Kidney tubule cell (primary cell): ENCODE measurements around the gene RND3.
A peak's percentile ranks its signal among the peaks of the same experiment; 100 is the strongest.

ENCODE experiments used
- DNase-seq: peaks from one replicate; pipeline ENCODE4 v3.0.0-alpha.2; 2018; ENCODE audit warnings: low spot score

Gene RND3

GRCh38 chr2:150494234-150494945 lies 6.9 kb upstream of the RND3 start:
- no peak for DNase-seq

- peak; percentile 49 for DNase-seq
Observed at GRCh38 chr2:150491943-150492342, 4.5 kb upstream of the RND3 start.

- DNase-seq: no peak
Observed at GRCh38 chr2:150491430-150491829, 4.0 kb upstream of the RND3 start.

GRCh38 chr2:150490466-150490865 lies 3.0 kb upstream of the RND3 start:
- DNase-seq: no peak

- peak; percentile 49 for DNase-seq
Observed at GRCh38 chr2:150486539-150487484, 655 bp downstream of the RND3 start.

- peak; percentile 88 for DNase-seq
Observed at GRCh38 chr2:150485871-150486538, 1.5 kb downstream of the RND3 start.

- DNase-seq: peak; percentile 85
Observed at GRCh38 chr2:150485114-150485870, 2.2 kb downstream of the RND3 start.

GRCh38 chr2:150484461-150485021 lies 2.9 kb downstream of the RND3 start:
- peak; percentile 51 for DNase-seq

- peak; percentile 68 for DNase-seq
Observed at GRCh38 chr2:150484006-150484405, 3.5 kb downstream of the RND3 start.

GRCh38 chr2:150483532-150483931 lies 3.9 kb downstream of the RND3 start:
- peak; percentile 32 for DNase-seq

- DNase-seq: peak; percentile 29
Observed at GRCh38 chr2:150482667-150483400, 4.6 kb downstream of the RND3 start.

- peak; percentile 26 for DNase-seq
Observed at GRCh38 chr2:150482111-150482510, 5.4 kb downstream of the RND3 start.

- DNase-seq: peak; percentile 50
Observed at GRCh38 chr2:150480971-150481830, 6.3 kb downstream of the RND3 start.

- peak; percentile 71 for DNase-seq
Observed at GRCh38 chr2:150480241-150480640, 7.2 kb downstream of the RND3 start.

GRCh38 chr2:150479075-150479915 lies 8.2 kb downstream of the RND3 start:
- DNase-seq: peak; percentile 71

- peak; percentile 80 for DNase-seq
Observed at GRCh38 chr2:150478200-150478974, 9.1 kb downstream of the RND3 start.

- peak; percentile 67 for DNase-seq
Observed at GRCh38 chr2:150477347-150477746, 10.1 kb downstream of the RND3 start.

- DNase-seq: no peak
Observed at GRCh38 chr2:150476809-150477302, 10.6 kb downstream of the RND3 start.
